Subcutaneous adipose tissue (tissue), 4 donors: Measurements from ENCODE around the gene MEIOB. TPM values are rescaled to one million over a fixed set of nuclear protein-coding genes. Genes with fewer than 3 reads are reported as not detected.

ENCODE experiments used
- total RNA-seq, 4 donors: library from RNA; depleted of rRNA; stranded (reverse); fragments of >200 nt; gene quantifications; one replicate each; pipeline ENCODE4 v1.1.0, GENCODE V29; 2016
- TF ChIP-seq, protein P1 (sequence below): fragments of 450-650 bp; IDR thresholded peaks from one replicate; pipeline ENCODE4 v1.5.1; 2016; ENCODE audit warnings: low read depth, mild to moderate bottlenecking, control low read depth, antibody characterized with exemption, moderate library complexity

Gene MEIOB
- total RNA-seq, 4 donors from 2014 or later = not detected

DNA sequence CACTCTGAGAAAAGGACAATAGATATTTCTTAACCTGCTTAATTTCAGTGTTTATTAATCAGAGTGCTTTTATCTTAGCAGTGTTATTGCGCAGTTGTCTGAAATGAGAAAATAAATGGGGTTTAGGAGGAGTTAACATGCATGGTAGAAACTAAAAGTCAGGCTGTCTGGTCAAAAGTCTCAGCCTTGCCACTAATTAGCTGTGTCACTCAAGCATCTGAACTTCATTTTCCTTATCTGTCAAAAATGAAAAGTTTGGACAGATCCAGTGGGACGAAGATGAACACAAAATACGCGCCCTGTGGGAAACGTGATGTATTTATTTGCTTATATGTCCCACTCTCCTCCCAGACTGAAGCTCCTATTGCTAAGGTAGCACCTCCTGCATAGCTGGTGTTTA lies 6.3 kb upstream of the MEIOB start:
- TF ChIP-seq, protein P1, sequence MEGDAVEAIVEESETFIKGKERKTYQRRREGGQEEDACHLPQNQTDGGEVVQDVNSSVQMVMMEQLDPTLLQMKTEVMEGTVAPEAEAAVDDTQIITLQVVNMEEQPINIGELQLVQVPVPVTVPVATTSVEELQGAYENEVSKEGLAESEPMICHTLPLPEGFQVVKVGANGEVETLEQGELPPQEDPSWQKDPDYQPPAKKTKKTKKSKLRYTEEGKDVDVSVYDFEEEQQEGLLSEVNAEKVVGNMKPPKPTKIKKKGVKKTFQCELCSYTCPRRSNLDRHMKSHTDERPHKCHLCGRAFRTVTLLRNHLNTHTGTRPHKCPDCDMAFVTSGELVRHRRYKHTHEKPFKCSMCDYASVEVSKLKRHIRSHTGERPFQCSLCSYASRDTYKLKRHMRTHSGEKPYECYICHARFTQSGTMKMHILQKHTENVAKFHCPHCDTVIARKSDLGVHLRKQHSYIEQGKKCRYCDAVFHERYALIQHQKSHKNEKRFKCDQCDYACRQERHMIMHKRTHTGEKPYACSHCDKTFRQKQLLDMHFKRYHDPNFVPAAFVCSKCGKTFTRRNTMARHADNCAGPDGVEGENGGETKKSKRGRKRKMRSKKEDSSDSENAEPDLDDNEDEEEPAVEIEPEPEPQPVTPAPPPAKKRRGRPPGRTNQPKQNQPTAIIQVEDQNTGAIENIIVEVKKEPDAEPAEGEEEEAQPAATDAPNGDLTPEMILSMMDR = no peak

DNA sequence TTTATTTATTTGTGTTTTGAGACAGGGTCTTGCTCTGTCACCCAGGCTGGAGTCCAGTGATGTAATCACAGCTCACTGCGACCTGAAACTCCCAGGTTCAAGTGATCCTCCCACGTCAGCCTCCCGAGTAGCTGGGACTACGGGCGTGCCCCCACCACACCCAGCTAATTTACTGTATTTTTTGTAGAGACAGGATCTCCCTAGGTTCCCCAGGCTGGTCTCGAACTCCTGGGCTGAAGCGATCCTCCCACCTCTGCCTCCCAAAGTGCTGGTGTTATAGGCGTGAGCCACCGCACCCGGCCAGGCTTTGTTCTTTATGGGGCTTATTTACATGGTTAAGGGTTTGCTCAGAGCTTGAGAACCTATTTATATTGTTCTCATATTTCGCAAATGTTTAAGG lies 5.8 kb upstream of the MEIOB start:
- TF ChIP-seq, protein P1 = no peak

DNA sequence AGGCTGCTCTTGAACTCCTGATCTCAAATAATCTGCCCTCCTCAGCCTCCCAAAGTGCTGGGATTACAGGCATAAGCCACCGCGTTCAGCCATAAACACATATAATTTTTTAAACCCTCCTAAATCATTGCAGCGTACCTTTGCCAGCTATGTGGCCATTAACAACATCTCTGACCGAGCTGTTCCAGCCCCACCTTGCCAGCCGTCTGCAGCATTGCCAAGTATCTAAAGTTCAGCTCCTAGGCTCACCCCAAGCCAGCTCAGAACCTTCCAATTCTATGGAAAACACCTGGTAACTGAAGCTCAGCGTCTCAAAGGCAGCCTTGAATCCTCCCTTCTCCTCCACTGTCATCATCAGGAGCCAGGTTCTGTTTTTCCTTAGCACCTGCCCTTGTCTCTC lies 5.1 kb upstream of the MEIOB start:
- TF ChIP-seq, protein P1 = no peak

DNA sequence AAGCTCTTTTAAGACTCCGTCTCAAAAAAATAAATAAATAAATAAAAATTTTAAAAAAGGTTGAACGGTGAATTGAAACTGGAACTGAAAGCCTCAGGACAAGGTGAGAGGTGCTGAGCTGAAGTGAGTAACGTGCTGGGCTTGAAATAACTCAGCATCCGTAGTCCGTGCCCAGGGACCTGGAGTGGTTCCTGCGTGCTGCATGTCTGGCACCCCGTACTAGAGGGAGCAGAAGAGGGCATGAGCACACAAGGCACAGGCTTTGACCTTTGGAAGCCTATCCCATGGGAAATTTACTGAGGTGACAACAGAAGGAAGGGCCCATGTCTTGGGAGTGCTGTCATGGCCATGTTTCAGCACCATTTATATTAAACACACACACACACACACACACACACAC lies 4.5 kb upstream of the MEIOB start:
- TF ChIP-seq, protein P1 = no peak

DNA sequence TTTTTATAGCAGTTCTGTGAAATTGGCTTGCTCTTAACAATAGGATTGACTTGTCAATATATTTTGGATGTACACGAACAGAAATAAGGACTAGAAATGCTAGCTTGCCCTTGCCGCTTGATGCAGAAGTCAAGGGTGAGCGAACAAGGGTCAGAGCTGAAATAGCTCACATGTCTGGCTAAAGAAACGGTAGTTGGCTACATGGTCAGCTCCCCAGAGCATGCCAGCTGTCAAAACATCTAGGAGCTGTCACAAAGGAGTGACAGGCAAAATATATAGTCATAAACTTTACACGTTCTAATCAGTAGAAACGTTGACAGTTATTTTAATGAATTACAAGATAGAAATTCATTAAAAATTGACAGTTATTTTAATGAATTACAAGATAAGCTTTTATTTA lies 2.9 kb upstream of the MEIOB start:
- TF ChIP-seq, protein P1 = no peak

DNA sequence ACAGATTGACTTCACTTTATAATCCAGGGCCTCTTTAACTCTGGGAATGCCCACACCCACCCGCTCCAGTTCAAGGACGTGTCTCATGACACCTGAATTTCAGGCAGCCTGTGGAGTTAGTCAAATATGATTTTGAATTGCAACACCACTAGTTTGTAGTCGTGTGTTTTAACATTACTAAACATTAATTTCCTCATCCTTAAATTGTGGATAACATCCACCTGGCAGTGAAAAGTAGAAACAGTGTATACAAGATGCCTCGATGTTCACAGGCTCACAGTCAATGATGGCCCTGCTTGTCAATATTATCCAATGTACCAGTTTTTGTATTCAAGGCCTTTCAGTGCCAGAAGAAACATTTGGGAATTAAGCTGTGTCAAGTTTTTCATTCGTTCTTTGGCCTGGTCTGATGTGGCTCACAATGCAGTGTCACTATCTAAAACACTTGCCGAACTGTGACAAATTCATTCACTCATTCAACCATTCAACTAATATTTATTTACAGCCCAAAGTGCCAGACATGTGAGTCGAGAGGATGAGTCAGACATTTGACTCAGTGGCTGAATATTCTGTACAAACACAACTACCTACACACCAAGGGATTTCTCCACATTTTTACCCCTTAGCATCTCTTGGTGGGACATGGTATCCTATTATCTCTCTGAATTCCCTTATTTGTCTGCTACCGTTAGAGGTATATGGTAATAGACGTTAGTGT lies 1.4 kb downstream of the MEIOB start:
- TF ChIP-seq, protein P1 = no peak

DNA sequence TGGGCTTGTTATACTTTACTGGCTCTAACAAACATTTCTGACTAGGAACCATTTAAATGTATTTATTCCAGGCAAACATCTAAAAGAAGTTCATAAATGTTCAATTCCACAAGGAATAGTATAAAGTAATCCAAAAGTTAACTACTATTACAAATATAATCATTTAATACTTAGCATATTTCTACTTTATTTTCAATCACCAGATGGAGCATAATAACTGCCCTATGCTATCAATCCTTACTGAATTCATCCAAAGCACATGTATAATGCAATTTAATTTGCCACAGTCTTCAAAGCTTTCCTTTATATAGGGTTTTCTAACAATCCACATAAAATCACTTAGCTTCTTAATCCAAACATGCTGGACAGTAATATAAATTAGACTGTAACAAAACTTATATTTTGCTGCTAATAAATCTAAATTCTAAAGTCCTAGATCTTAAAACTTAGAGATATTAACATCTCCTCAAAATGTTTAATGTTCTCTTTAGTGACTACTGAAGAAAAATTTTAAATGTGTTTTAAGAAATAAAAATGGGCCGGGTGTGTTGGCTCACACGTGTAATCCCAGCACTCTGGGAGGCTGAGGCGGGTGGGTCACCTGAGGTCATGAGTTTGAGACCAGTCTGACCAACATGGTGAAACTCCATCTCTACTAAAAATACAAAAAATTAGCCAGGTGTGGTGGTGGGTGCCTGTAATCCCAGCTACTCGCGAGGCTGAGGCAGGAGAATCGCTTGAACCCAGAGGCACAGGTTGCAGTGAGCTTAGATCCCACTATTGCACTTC lies 5.9 kb downstream of the MEIOB start:
- TF ChIP-seq, protein P1 = no peak
